Panc1 (cell line): ENCODE data around the gene MORN1.

Experiments
- POLR2AphosphoS5 ChIP-seq: IDR thresholded peaks from 2 replicates; pipeline ENCODE4 v1.6.1; 2012; ENCODE audit warnings: mild to moderate bottlenecking, low read depth, low read length, moderate library complexity
- REST ChIP-seq, 2 experiments: IDR thresholded peaks; 2 replicates each; pipeline ENCODE4 v1.6.1; 2011 to 2012; ENCODE audit warnings: low read depth in 2 of 2, control low read depth in 1 of 2, low read length in 1 of 2, mild to moderate bottlenecking in 1 of 2, moderate library complexity in 1 of 2; ENCODE audit not compliant: insufficient read depth in 1 of 2
- TCF7L2 ChIP-seq: IDR thresholded peaks from 2 replicates; pipeline ENCODE4 v1.6.1; 2011; ENCODE audit warnings: mild to moderate bottlenecking, low read depth, low read length, inconsistent platforms
- TF ChIP-seq, protein P1 (sequence below): fragments of 450-650 bp; IDR thresholded peaks from 2 replicates; pipeline ENCODE4 v1.5.1; 2017; ENCODE audit warnings: mild to moderate bottlenecking

GRCh38 chr1:2345297-2346075, 45.9 kb downstream of the MORN1 start:
- TF ChIP-seq, protein P1, sequence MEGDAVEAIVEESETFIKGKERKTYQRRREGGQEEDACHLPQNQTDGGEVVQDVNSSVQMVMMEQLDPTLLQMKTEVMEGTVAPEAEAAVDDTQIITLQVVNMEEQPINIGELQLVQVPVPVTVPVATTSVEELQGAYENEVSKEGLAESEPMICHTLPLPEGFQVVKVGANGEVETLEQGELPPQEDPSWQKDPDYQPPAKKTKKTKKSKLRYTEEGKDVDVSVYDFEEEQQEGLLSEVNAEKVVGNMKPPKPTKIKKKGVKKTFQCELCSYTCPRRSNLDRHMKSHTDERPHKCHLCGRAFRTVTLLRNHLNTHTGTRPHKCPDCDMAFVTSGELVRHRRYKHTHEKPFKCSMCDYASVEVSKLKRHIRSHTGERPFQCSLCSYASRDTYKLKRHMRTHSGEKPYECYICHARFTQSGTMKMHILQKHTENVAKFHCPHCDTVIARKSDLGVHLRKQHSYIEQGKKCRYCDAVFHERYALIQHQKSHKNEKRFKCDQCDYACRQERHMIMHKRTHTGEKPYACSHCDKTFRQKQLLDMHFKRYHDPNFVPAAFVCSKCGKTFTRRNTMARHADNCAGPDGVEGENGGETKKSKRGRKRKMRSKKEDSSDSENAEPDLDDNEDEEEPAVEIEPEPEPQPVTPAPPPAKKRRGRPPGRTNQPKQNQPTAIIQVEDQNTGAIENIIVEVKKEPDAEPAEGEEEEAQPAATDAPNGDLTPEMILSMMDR, result no peak
- TF ChIP-seq POLR2AphosphoS5 (no peak), REST (IDR thresholded peaks at IDR 0.05; ENCODE audit: insufficient read depth in 1 of 2, low read depth in 2 of 2, low read length in 1 of 2) (no peak), TCF7L2 (no peak)
